GM19452 (cell line): ENCODE data around the gene ITIH5.
A peak's percentile ranks its signal among the peaks of the same experiment; 100 is the strongest.

Source experiments
- ATAC-seq: cut with Tn5 transposase; IDR thresholded peaks from one replicate; pipeline ENCODE4 v1.9.1; 2021; ENCODE audit not compliant: unreplicated experiment

ITIH5 gene

GRCh38 chr10:7551950-7552716, 114.6 kb downstream of the ITIH5 start:
- no peak for ATAC-seq

- no peak for ATAC-seq
Observed at GRCh38 chr10:7551289-7551688, 115.5 kb downstream of the ITIH5 start.

- no peak for ATAC-seq
Observed at GRCh38 chr10:7550013-7550412, 116.8 kb downstream of the ITIH5 start.

- no peak for ATAC-seq
Observed at GRCh38 chr10:7547829-7548228, 118.9 kb downstream of the ITIH5 start.

GRCh38 chr10:7547206-7547605, 119.6 kb downstream of the ITIH5 start:
- no peak for ATAC-seq

GRCh38 chr10:7546385-7546967, 120.3 kb downstream of the ITIH5 start:
- no peak for ATAC-seq

- no peak for ATAC-seq
Observed at GRCh38 chr10:7545792-7546191, 121.0 kb downstream of the ITIH5 start.

GRCh38 chr10:7545261-7545660, 121.5 kb downstream of the ITIH5 start:
- ATAC-seq = no peak

GRCh38 chr10:7544203-7544602, 122.6 kb downstream of the ITIH5 start:
- ATAC-seq = no peak

- ATAC-seq = no peak
Observed at GRCh38 chr10:7542189-7542914, 124.4 kb downstream of the ITIH5 start.

GRCh38 chr10:7541137-7542087, 125.4 kb downstream of the ITIH5 start:
- no peak for ATAC-seq

- no peak for ATAC-seq
Observed at GRCh38 chr10:7538970-7539654, 127.7 kb downstream of the ITIH5 start.

- no peak for ATAC-seq
Observed at GRCh38 chr10:7537126-7537525, 129.6 kb downstream of the ITIH5 start.

- ATAC-seq = peak; percentile 88
Observed at GRCh38 chr10:7534480-7534852, 132.3 kb downstream of the ITIH5 start.

GRCh38 chr10:7533657-7534479, 132.9 kb downstream of the ITIH5 start:
- peak; percentile 36 for ATAC-seq

GRCh38 chr10:7532723-7533498, 133.9 kb downstream of the ITIH5 start:
- ATAC-seq = no peak

GRCh38 chr10:7529638-7530037, 137.1 kb downstream of the ITIH5 start:
- no peak for ATAC-seq

- ATAC-seq = no peak
Observed at GRCh38 chr10:7527468-7527867, 139.3 kb downstream of the ITIH5 start.

GRCh38 chr10:7526017-7526400, 140.8 kb downstream of the ITIH5 start:
- no peak for ATAC-seq
